Measurements from ENCODE around the gene XK.

The XK gene

GRCh38 chrX:37684426-37684825 lies 1.2 kb upstream of the XK start:
- no peak for DNase-seq

- no peak for DNase-seq
Measured at GRCh38 chrX:37684973-37685372, 618 bp upstream of the XK start.

GRCh38 chrX:37686369-37686995 lies 891 bp downstream of the XK start:
- no peak for DNase-seq

GRCh38 chrX:37686996-37687395 lies 1.4 kb downstream of the XK start:
- DNase-seq: no peak

GRCh38 chrX:37690119-37690518 lies 4.5 kb downstream of the XK start:
- DNase-seq: no peak

- no peak for DNase-seq
Measured at GRCh38 chrX:37692918-37693317, 7.3 kb downstream of the XK start.

- no peak for DNase-seq
Measured at GRCh38 chrX:37697169-37697760, 11.7 kb downstream of the XK start.

GRCh38 chrX:37701588-37701987 lies 16.0 kb downstream of the XK start:
- no peak for DNase-seq

- DNase-seq: no peak
Measured at GRCh38 chrX:37711991-37712390, 26.4 kb downstream of the XK start.

- DNase-seq: no peak
Measured at GRCh38 chrX:37712458-37712857, 26.9 kb downstream of the XK start.

GRCh38 chrX:37714479-37714878 lies 28.9 kb downstream of the XK start:
- DNase-seq: no peak

GRCh38 chrX:37716602-37717001 lies 31.0 kb downstream of the XK start:
- DNase-seq: no peak

GRCh38 chrX:37717708-37718107 lies 32.1 kb downstream of the XK start:
- DNase-seq: no peak

GRCh38 chrX:37722595-37722994 lies 37.0 kb downstream of the XK start:
- no peak for DNase-seq

GRCh38 chrX:37726346-37726745 lies 40.8 kb downstream of the XK start:
- no peak for DNase-seq

- peak; percentile 50 for DNase-seq
Measured at GRCh38 chrX:37745354-37745753, 59.8 kb downstream of the XK start.

GRCh38 chrX:37745835-37746217 lies 60.2 kb downstream of the XK start:
- DNase-seq: no peak

- no peak for DNase-seq
Measured at GRCh38 chrX:37746218-37746941, 60.8 kb downstream of the XK start.

GRCh38 chrX:37746951-37747350 lies 61.4 kb downstream of the XK start:
- DNase-seq: no peak

- no peak for DNase-seq
Measured at GRCh38 chrX:37752281-37752680, 66.7 kb downstream of the XK start.

- no peak for DNase-seq
Measured at GRCh38 chrX:37752936-37753335, 67.3 kb downstream of the XK start.

- no peak for DNase-seq
Measured at GRCh38 chrX:37753384-37753783, 67.8 kb downstream of the XK start.

- no peak for DNase-seq
Measured at GRCh38 chrX:37754516-37754915, 68.9 kb downstream of the XK start.

- no peak for DNase-seq
Measured at GRCh38 chrX:37755025-37755424, 69.4 kb downstream of the XK start.

- DNase-seq: no peak
Measured at GRCh38 chrX:37757082-37757481, 71.5 kb downstream of the XK start.
